Adrenal gland (tissue), 5 donors: ENCODE results near the gene PMVK.

Experiments
- CTCF ChIP-seq, 6 experiments: fragments of 450-650 bp in 4 of 6; fragments of 200-600 bp in 2 of 6; sonication (generic) in 1 of 6; IDR thresholded peaks; 1 replicate in 5 of 6; 2 replicates in 1 of 6; pipeline versions ENCODE4 v1.5.1 to v1.8.0; 2016 to 2021; ENCODE audit warnings: antibody characterized with exemption in 6 of 6, mild to moderate bottlenecking in 2 of 6, moderate library complexity in 1 of 6
- POLR2A ChIP-seq, 2 donors: fragments of 450-650 bp; IDR thresholded peaks; one replicate each; pipeline ENCODE4 v1.6.1; 2017; ENCODE audit warnings: antibody characterized with exemption in 2 of 2, mild to moderate bottlenecking in 2 of 2, moderate library complexity in 1 of 2
- donor health status: DM: no; HTN: no; CAD: no.

GRCh38 chr1:154910851-154911250 is 25.7 kb downstream of the PMVK start:
- TF ChIP-seq CTCF (IDR thresholded peaks at IDR 0.05) (no peak), POLR2A (IDR thresholded peaks at IDR 0.05) (no peak)
